Mesendoderm (in vitro differentiated cells): ENCODE measurements around the gene RAB20.

Experiments
- DNase-seq: peaks from one replicate; pipeline ENCODE4 v3.0.0; 2013
- H2AK5ac ChIP-seq: 2 replicates; pipeline ENCODE4 v1.6.1; 2013; ENCODE audit warnings: low read length, inconsistent platforms
- H2BK120ac ChIP-seq: 2 replicates; pipeline ENCODE4 v1.6.1; 2013; ENCODE audit warnings: low read depth, mild to moderate bottlenecking, low read length, moderate library complexity, mixed read lengths
- H2BK15ac ChIP-seq: replicated peaks from 2 replicates; pipeline ENCODE4 v1.6.1; 2013; ENCODE audit warnings: low read depth, mild to moderate bottlenecking, moderate library complexity
- H2BK5ac ChIP-seq: 2 replicates; pipeline ENCODE4 v1.6.1; 2013; ENCODE audit warnings: low read length, inconsistent platforms
- H3K18ac ChIP-seq: 2 replicates; pipeline ENCODE4 v1.6.1; 2013; ENCODE audit warnings: mild to moderate bottlenecking, low read length, mixed read lengths
- H3K23ac ChIP-seq: one replicate; pipeline ENCODE4 v1.6.1; 2013; ENCODE audit warnings: low read length
- H3K27ac ChIP-seq: 2 replicates; pipeline ENCODE4 v1.5.1; 2013; ENCODE audit warnings: low read depth, mild to moderate bottlenecking, inconsistent platforms, low read length, moderate library complexity
- H3K27me3 ChIP-seq: 2 replicates; pipeline ENCODE4 v1.6.1; 2013; ENCODE audit warnings: low read length, control low read depth, mild to moderate bottlenecking, inconsistent platforms; ENCODE audit not compliant: insufficient read depth, poor library complexity
- H3K36me3 ChIP-seq: 2 replicates; pipeline ENCODE4 v1.6.1; 2013; ENCODE audit warnings: low read length, inconsistent platforms; ENCODE audit not compliant: control insufficient read depth, insufficient read depth
- H3K4ac ChIP-seq: one replicate; pipeline ENCODE4 v1.6.1; 2013; ENCODE audit warnings: low read depth, mild to moderate bottlenecking, low read length, moderate library complexity
- H3K4me1 ChIP-seq: 2 replicates; pipeline ENCODE4 v1.6.1; 2013; ENCODE audit warnings: low read depth, low read length, inconsistent platforms; ENCODE audit not compliant: control insufficient read depth
- H3K4me2 ChIP-seq: 2 replicates; pipeline ENCODE4 v1.6.1; 2013; ENCODE audit warnings: low read length
- H3K4me3 ChIP-seq: 2 replicates; pipeline ENCODE4 v1.5.1; 2013; ENCODE audit warnings: mild to moderate bottlenecking, low read length
- H3K56ac ChIP-seq: one replicate; pipeline ENCODE4 v1.6.1; 2013; ENCODE audit warnings: low read length
- H3K79me1 ChIP-seq: 2 replicates; pipeline ENCODE4 v1.6.1; 2013; ENCODE audit warnings: low read length, inconsistent platforms
- H3K79me2 ChIP-seq: 2 replicates; pipeline ENCODE4 v1.6.1; 2013; ENCODE audit warnings: mild to moderate bottlenecking, low read length; ENCODE audit not compliant: control insufficient read depth, insufficient read depth
- H3K9ac ChIP-seq: 2 replicates; pipeline ENCODE4 v1.6.1; 2013; ENCODE audit warnings: low read length, inconsistent platforms
- H4K5ac ChIP-seq: one replicate; pipeline ENCODE4 v1.6.1; 2013; ENCODE audit warnings: low read length
- H4K8ac ChIP-seq: one replicate; pipeline ENCODE4 v1.6.1; 2013; ENCODE audit warnings: low read depth, mild to moderate bottlenecking, control low read depth, low read length, moderate library complexity
- WGBS: extraction: QIAGEN DNeasy Blood & Tissue Kit; methylation state at CpG from one replicate; pipeline ENCODE4 v1.1.7; 2013; ENCODE audit warnings: low lambda C conversion rate, missing lambda C conversion rate; ENCODE audit not compliant: insufficient coverage; ENCODE audit errors: extremely low coverage; 5-methylcytosine and 5-hydroxymethylcytosine counted together

The RAB20 gene

GRCh38 chr13:110525328-110526319 is 35.9 kb downstream of the RAB20 start:
- no peak overlapping the region for H3K9ac ChIP-seq
- no peaks in the 10 kb centered on the region for H3K27me3 ChIP-seq
- peaks cover 9% of the 10 kb centered on the region for H3K79me1 ChIP-seq
- H3K56ac ChIP-seq, result no peak overlapping the region
- WGBS, result no CpG with 5 or more reads among the region's 25 CpGs
- H2BK5ac ChIP-seq, result no peak overlapping the region
- no peak overlapping the region for H4K5ac ChIP-seq
- no peak overlapping the region for H3K4ac ChIP-seq
- no peak overlapping the region for H3K27ac ChIP-seq
- H3K79me2 ChIP-seq, result peaks cover 12% of the 10 kb centered on the region
- peaks cover 8% of the 10 kb centered on the region for H3K4me1 ChIP-seq
- no peak overlapping the region for H2BK15ac ChIP-seq
- no peak overlapping the region for H3K23ac ChIP-seq
- H3K18ac ChIP-seq, result no peak overlapping the region
- no peak overlapping the region for H2AK5ac ChIP-seq
- DNase-seq, result no peak
- H4K8ac ChIP-seq, result no peak overlapping the region
- H3K36me3 ChIP-seq, result no peaks in the 10 kb centered on the region
- no peak overlapping the region for H3K4me3 ChIP-seq
- H2BK120ac ChIP-seq, result no peak overlapping the region
- no peak overlapping the region for H3K4me2 ChIP-seq

GRCh38 chr13:110524541-110525257 is 36.8 kb downstream of the RAB20 start:
- no peak overlapping the region for H2BK120ac ChIP-seq
- H3K79me1 ChIP-seq, result peaks cover 9% of the 10 kb centered on the region
- no peak overlapping the region for H3K4ac ChIP-seq
- H3K79me2 ChIP-seq, result peaks cover 12% of the 10 kb centered on the region
- H4K5ac ChIP-seq, result no peak overlapping the region
- H3K9ac ChIP-seq, result no peak overlapping the region
- peaks cover 8% of the 10 kb centered on the region for H3K4me1 ChIP-seq
- no peak overlapping the region for H2AK5ac ChIP-seq
- no peak overlapping the region for H2BK15ac ChIP-seq
- DNase-seq, result no peak
- no peak overlapping the region for H3K4me2 ChIP-seq
- H2BK5ac ChIP-seq, result no peak overlapping the region
- no CpG with 5 or more reads among the region's 21 CpGs for WGBS
- no peak overlapping the region for H4K8ac ChIP-seq
- no peaks in the 10 kb centered on the region for H3K36me3 ChIP-seq
- H3K27ac ChIP-seq, result no peak overlapping the region
- H3K18ac ChIP-seq, result no peak overlapping the region
- H3K23ac ChIP-seq, result no peak overlapping the region
- no peaks in the 10 kb centered on the region for H3K27me3 ChIP-seq
- no peak overlapping the region for H3K56ac ChIP-seq
- no peak overlapping the region for H3K4me3 ChIP-seq

- Histone ChIP-seq H2AK5ac (no peak overlapping the region), H3K4me2 (no peak overlapping the region), H3K56ac (no peak overlapping the region), H3K18ac (no peak overlapping the region), H3K4me3 (no peak overlapping the region), H2BK15ac (no peak overlapping the region), H2BK5ac (no peak overlapping the region), H4K8ac (no peak overlapping the region), H3K9ac (no peak overlapping the region), H3K4me1 (peaks cover 5% of the 10 kb centered on the region), H3K79me1 (peaks cover 9% of the 10 kb centered on the region), H2BK120ac (no peak overlapping the region), H3K23ac (no peak overlapping the region), H4K5ac (no peak overlapping the region), H3K27me3 (no peaks in the 10 kb centered on the region), H3K4ac (no peak overlapping the region), H3K27ac (no peak overlapping the region), H3K36me3 (no peaks in the 10 kb centered on the region), H3K79me2 (peaks cover 12% of the 10 kb centered on the region)
- no CpG with 5 or more reads among the region's 17 CpGs for WGBS
- no peak for DNase-seq
These were observed 37.5 kb downstream of the RAB20 start for GRCh38 chr13:110523838-110524540.

- Histone ChIP-seq H3K4ac (no peak overlapping the region), H2BK5ac (no peak overlapping the region), H3K18ac (no peak overlapping the region), H3K4me2 (no peak overlapping the region), H2BK120ac (no peak overlapping the region), H3K27me3 (no peaks in the 10 kb centered on the region), H4K5ac (no peak overlapping the region), H3K36me3 (no peaks in the 10 kb centered on the region), H4K8ac (no peak overlapping the region), H3K79me2 (peaks cover 12% of the 10 kb centered on the region), H2BK15ac (no peak overlapping the region), H3K9ac (no peak overlapping the region), H3K56ac (no peak overlapping the region), H3K4me1 (peaks cover 3% of the 10 kb centered on the region), H2AK5ac (no peak overlapping the region), H3K27ac (no peak overlapping the region), H3K79me1 (peaks cover 9% of the 10 kb centered on the region), H3K23ac (no peak overlapping the region), H3K4me3 (no peak overlapping the region)
- DNase-seq, result no peak
- no CpG with 5 or more reads among the region's 9 CpGs for WGBS
These were observed 38.3 kb downstream of the RAB20 start for GRCh38 chr13:110523180-110523579.

- H3K9ac ChIP-seq, result no peak overlapping the region
- H3K4me3 ChIP-seq, result no peak overlapping the region
- H3K4ac ChIP-seq, result no peak overlapping the region
- peaks cover 3% of the 10 kb centered on the region for H3K4me1 ChIP-seq
- H3K79me2 ChIP-seq, result peaks cover 12% of the 10 kb centered on the region
- no peak for DNase-seq
- H3K79me1 ChIP-seq, result peaks cover 9% of the 10 kb centered on the region
- H4K8ac ChIP-seq, result no peak overlapping the region
- no peak overlapping the region for H2BK15ac ChIP-seq
- H3K27ac ChIP-seq, result no peak overlapping the region
- H3K56ac ChIP-seq, result no peak overlapping the region
- H2BK5ac ChIP-seq, result no peak overlapping the region
- no peak overlapping the region for H3K18ac ChIP-seq
- no peaks in the 10 kb centered on the region for H3K27me3 ChIP-seq
- no CpG with 5 or more reads among the region's 5 CpGs for WGBS
- no peak overlapping the region for H2BK120ac ChIP-seq
- H4K5ac ChIP-seq, result no peak overlapping the region
- H3K36me3 ChIP-seq, result no peaks in the 10 kb centered on the region
- no peak overlapping the region for H3K23ac ChIP-seq
- no peak overlapping the region for H2AK5ac ChIP-seq
- no peak overlapping the region for H3K4me2 ChIP-seq
These were observed 38.8 kb downstream of the RAB20 start for GRCh38 chr13:110522721-110523120.
